PC-9 (cell line): ENCODE results near the gene SYT11. TPM values are rescaled to one million over a fixed set of nuclear protein-coding genes. Genes with fewer than 3 reads are reported as not detected.

Experiments used
- BruUV-seq: library from RNA; stranded (reverse); fragments of 400-500 nt; replicated peaks from 2 replicates; lab custom pipeline; 2021; lab: Mats Ljungman, UMichigan
- CTCF ChIA-PET: fragments of 300-600 bp; sonication (Branson Sonifier 250); formaldehyde crosslinking; loops from one replicate; lab custom pipeline; 2022; ENCODE audit warnings: antibody characterized with exemption; lab: Charles Lee
- POLR2A ChIA-PET: fragments of 300-600 bp; sonication (Branson Sonifier 250); formaldehyde crosslinking; loops from one replicate; lab custom pipeline; 2022; ENCODE audit warnings: antibody characterized with exemption; ENCODE audit not compliant: unreplicated experiment; lab: Charles Lee
- DNase-seq, 2 experiments: peaks; one replicate each; pipeline versions ENCODE4 v3.0.0 to v3.0.0-alpha.2; 2015 to 2022; ENCODE audit warnings: mixed read lengths in 1 of 2
- H2AFZ ChIP-seq: fragments of 200-600 bp; sonication (generic); 2 replicates; pipeline ENCODE4 v1.8.1; 2017; ENCODE audit warnings: antibody characterized with exemption
- H3F3A ChIP-seq: fragments of 200-600 bp; sonication (generic); 2 replicates; pipeline ENCODE4 v1.8.1; 2017; ENCODE audit warnings: antibody characterized with exemption, mild to moderate bottlenecking, low read depth; ENCODE audit not compliant: insufficient read depth
- H3K27ac ChIP-seq: fragments of 200-600 bp; sonication (generic); 2 replicates; pipeline ENCODE4 v1.6.1; 2016; ENCODE audit warnings: mixed run types
- H3K27me3 ChIP-seq: fragments of 200-600 bp; sonication (generic); 2 replicates; pipeline ENCODE4 v1.6.1; 2016; ENCODE audit warnings: low read depth, mixed run types; ENCODE audit not compliant: insufficient read depth
- H3K36me3 ChIP-seq: fragments of 200-600 bp; sonication (generic); 2 replicates; pipeline ENCODE4 v1.6.1; 2016; ENCODE audit warnings: low read depth, mixed run types
- H3K4me1 ChIP-seq: fragments of 200-600 bp; sonication (generic); replicated peaks from 2 replicates; pipeline ENCODE4 v1.6.1; 2016; ENCODE audit warnings: mixed run types; ENCODE audit not compliant: insufficient read depth
- H3K4me2 ChIP-seq: fragments of 200-600 bp; sonication (generic); 2 replicates; pipeline ENCODE4 v1.6.1; 2017; ENCODE audit warnings: mixed run types
- H3K4me3 ChIP-seq: fragments of 200-600 bp; sonication (generic); 2 replicates; pipeline ENCODE4 v1.6.1; 2016; ENCODE audit warnings: mixed run types
- H3K79me2 ChIP-seq: fragments of 200-600 bp; sonication (generic); 2 replicates; pipeline ENCODE4 v1.6.1; 2017; ENCODE audit warnings: low read depth, mixed run types
- H3K9me2 ChIP-seq: fragments of 200-600 bp; sonication (generic); 2 replicates; pipeline ENCODE4 v1.8.1; 2017; ENCODE audit warnings: mild to moderate bottlenecking; ENCODE audit not compliant: insufficient read depth
- H3K9me3 ChIP-seq: fragments of 200-600 bp; sonication (generic); 2 replicates; pipeline ENCODE4 v1.8.1; 2016; ENCODE audit warnings: low read depth; ENCODE audit not compliant: insufficient read depth
- H4K20me1 ChIP-seq: fragments of 200-600 bp; sonication (generic); 2 replicates; pipeline ENCODE4 v1.8.1; 2017; ENCODE audit not compliant: insufficient read depth
- EZH2 ChIP-seq: fragments of 200-600 bp; sonication (generic); IDR thresholded peaks from 2 replicates; pipeline ENCODE4 v1.8.0; 2017; ENCODE audit warnings: antibody characterized with exemption, low read depth
- intact Hi-C: fragments of 100-400 bp; cut with micrococcal nuclease; formaldehyde crosslinking; loops from one replicate; pipeline ENCODE4 v1.10.0; 2022; ENCODE audit not compliant: unreplicated experiment
- total RNA-seq: library from RNA; stranded (reverse); gene quantifications from 2 replicates; pipeline ENCODE4 v1.2.3, GENCODE V29; 2021
- TF ChIP-seq, protein P1 (sequence below): fragments of 200-600 bp; sonication (generic); conservative IDR thresholded peaks from 2 replicates; pipeline ENCODE4 v1.6.1; 2017; ENCODE audit warnings: mixed run types, antibody characterized with exemption, mild to moderate bottlenecking, moderate library complexity

SYT11 gene
- total RNA-seq, 1 experiment from 2014 or later, result 0.09 TPM

GRCh38 chr1:155850345-155850744 is 9.0 kb upstream of the SYT11 start:
- no TSS peak for BruUV-seq
- Histone ChIP-seq H2AFZ (no peak overlapping the region), H3F3A (peaks cover 18% of the 10 kb centered on the region; the same call in 1 of the 2 replicates), H3K36me3 (peaks cover 41% of the 10 kb centered on the region; the same call in 1 of the 2 replicates), H4K20me1 (peaks cover 8% of the 10 kb centered on the region), H3K27ac (no peak overlapping the region), H3K4me2 (no peak overlapping the region), H3K27me3 (no peaks in the 10 kb centered on the region), H3K9me2 (no peaks in the 10 kb centered on the region), H3K4me1 (no peaks in the 10 kb centered on the region), H3K4me3 (no peak overlapping the region), H3K79me2 (peaks cover 70% of the 10 kb centered on the region), H3K9me3 (no peaks in the 10 kb centered on the region)
- ChIA-PET CTCF (no interaction called here), POLR2A (no interaction called here)
- intact Hi-C loops, result no loop called here
- TF ChIP-seq EZH2, result no peak
- TF ChIP-seq, protein P1, sequence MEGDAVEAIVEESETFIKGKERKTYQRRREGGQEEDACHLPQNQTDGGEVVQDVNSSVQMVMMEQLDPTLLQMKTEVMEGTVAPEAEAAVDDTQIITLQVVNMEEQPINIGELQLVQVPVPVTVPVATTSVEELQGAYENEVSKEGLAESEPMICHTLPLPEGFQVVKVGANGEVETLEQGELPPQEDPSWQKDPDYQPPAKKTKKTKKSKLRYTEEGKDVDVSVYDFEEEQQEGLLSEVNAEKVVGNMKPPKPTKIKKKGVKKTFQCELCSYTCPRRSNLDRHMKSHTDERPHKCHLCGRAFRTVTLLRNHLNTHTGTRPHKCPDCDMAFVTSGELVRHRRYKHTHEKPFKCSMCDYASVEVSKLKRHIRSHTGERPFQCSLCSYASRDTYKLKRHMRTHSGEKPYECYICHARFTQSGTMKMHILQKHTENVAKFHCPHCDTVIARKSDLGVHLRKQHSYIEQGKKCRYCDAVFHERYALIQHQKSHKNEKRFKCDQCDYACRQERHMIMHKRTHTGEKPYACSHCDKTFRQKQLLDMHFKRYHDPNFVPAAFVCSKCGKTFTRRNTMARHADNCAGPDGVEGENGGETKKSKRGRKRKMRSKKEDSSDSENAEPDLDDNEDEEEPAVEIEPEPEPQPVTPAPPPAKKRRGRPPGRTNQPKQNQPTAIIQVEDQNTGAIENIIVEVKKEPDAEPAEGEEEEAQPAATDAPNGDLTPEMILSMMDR, result no peak
- no peak for DNase-seq

- CTCF ChIA-PET, result interaction anchor here (1.2 kb wide), 1 partner anchor 100 kb away, joined by 3 read pairs; no protein-coding TSS in a partner anchor
- DNase-seq, result no peak
- H3K27ac ChIP-seq, result no peak overlapping the region
- peaks cover 18% of the 10 kb centered on the region for H3K4me1 ChIP-seq
- peaks cover 43% of the 10 kb centered on the region for H3F3A ChIP-seq
- no peaks in the 10 kb centered on the region; the same call in 1 of the 2 replicates for H4K20me1 ChIP-seq
- peaks cover 23% of the 10 kb centered on the region; the same call in 1 of the 2 replicates for H3K36me3 ChIP-seq
- TF ChIP-seq EZH2, result no peak
- TF ChIP-seq, protein P1, result no peak
- H3K27me3 ChIP-seq, result peaks cover 8% of the 10 kb centered on the region; the same call in 1 of the 2 replicates
- peak overlapping the region; percentile 90 for H3K4me2 ChIP-seq
- no peaks in the 10 kb centered on the region for H3K9me3 ChIP-seq
- TSS peak; percentile 67 for BruUV-seq
- peak overlapping the region; percentile 75 for H3K4me3 ChIP-seq
- peak overlapping the region; percentile 92 for H2AFZ ChIP-seq
- H3K9me2 ChIP-seq, result no peaks in the 10 kb centered on the region
- POLR2A ChIA-PET, result interaction anchor here (0.6 to 0.9 kb wide), 3 partner anchors 75 to 559 kb away, joined by 3 to 10 read pairs (median 4); no protein-coding TSS in a partner anchor
- intact Hi-C loops, result loop anchor here (5.0 kb wide), 1 partner anchor 56 kb away; the partner anchor contains the start of gene RIT1
- peaks cover 50% of the 10 kb centered on the region for H3K79me2 ChIP-seq
Observed at GRCh38 chr1:155856257-155856974, 3.0 kb upstream of the SYT11 start.

DNA sequence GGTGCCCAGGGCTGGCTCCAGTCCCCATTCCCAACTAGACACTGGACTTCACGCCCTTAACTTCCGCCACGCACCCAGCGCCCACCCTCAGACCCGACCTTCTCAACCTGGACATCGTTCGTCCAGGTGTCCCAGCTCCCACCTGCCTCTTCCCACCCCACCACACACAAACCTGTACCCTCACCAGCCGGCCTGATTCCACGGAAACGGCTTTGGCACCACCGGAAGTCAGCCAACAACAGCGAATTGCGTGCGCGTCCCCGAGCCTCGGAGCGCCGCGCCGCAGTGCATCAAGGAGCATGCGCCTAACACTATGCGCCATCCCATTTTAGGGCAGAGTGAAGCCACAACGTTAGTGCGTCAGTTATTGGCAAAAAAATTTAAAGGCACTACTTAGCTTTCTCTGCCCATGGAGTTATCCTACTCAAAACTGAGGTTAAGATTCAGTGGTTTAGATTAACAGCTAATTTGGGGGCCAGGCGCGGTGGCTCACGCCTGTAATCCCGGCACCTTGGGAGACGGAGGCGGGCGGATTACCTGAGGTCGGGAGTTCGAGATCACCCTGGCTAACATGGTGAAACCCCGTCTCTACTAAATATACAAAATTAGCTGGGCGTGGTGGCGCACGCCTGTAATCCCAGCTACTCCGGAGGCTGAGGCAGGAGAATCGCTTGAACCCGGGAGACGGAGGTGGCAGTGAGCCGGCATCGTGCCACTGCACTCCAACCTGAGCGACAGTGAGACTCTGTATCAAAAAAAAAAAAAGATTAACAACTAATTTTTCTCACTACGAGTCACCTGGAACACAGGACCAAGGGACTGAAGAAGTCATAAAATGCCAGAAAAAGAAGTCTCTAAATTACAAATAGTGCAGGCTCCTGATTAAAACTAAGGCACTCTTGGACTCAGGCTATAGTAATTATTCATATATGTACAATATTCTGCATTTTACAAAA is 2.1 kb upstream of the SYT11 start, which contains the start of gene GON4L:
Gene GON4L, minus strand, starts transcription at position 240 of the 956 bp plus-strand sequence. CDS start 3,434 bp downstream, outside the sequence.
- Histone ChIP-seq H3K36me3 (peaks cover 23% of the 10 kb centered on the region; the same call in 1 of the 2 replicates), H4K20me1 (no peaks in the 10 kb centered on the region; the same call in 1 of the 2 replicates), H3K9me2 (no peaks in the 10 kb centered on the region), H3K4me1 (peaks cover 18% of the 10 kb centered on the region), H3K4me2 (peak within 1 kb of the TSS; percentile 90), H3K4me3 (peak within 1 kb of the TSS; percentile 75), H3K79me2 (peaks cover 42% of the 10 kb centered on the region), H3K27ac (no peak within 1 kb of the TSS), H3K27me3 (peaks cover 15% of the 10 kb centered on the region; the same call in 1 of the 2 replicates), H2AFZ (peak within 1 kb of the TSS; percentile 92), H3F3A (peaks cover 43% of the 10 kb centered on the region), H3K9me3 (no peaks in the 10 kb centered on the region)
- ChIA-PET CTCF (interaction anchor here (0.5 to 1.2 kb wide), 4 partner anchors 101 to 529 kb away, joined by 3 to 6 read pairs (median 4); partner anchors contain the start of gene MEX3A), POLR2A (interaction anchor here (0.7 to 0.8 kb wide), 2 partner anchors 36 to 74 kb away, joined by 3 read pairs; no protein-coding TSS in a partner anchor)
- BruUV-seq, result no TSS peak
- TF ChIP-seq EZH2, result no peak
- DNase-seq, result peak; percentile 84 to 85
- intact Hi-C loops, result loop anchor here (5.0 kb wide), 1 partner anchor 55 kb away; the partner anchor contains the start of gene RIT1
